HCT116 (cell line): ENCODE measurements around the gene TNFSF12. TPM values are rescaled to one million over a fixed set of nuclear protein-coding genes. Genes with fewer than 3 reads are reported as not detected.

ENCODE experiments used
- EGR1 ChIP-seq: IDR thresholded peaks from 2 replicates; pipeline ENCODE4 v1.6.1; 2012; ENCODE audit warnings: low read depth
- ELF1 ChIP-seq: IDR thresholded peaks from 2 replicates; pipeline ENCODE4 v1.6.1; 2012; ENCODE audit warnings: low read depth, borderline replicate concordance
- EZH2 ChIP-seq: fragments of 200-600 bp; sonication (generic); IDR thresholded peaks from 2 replicates; pipeline ENCODE4 v1.6.1; 2017; ENCODE audit warnings: antibody characterized with exemption, mixed run types
- EZH2phosphoT487 ChIP-seq: fragments of 200-600 bp; IDR thresholded peaks from 2 replicates; pipeline ENCODE4 v1.6.1; 2018; ENCODE audit warnings: antibody characterized with exemption, borderline replicate concordance
- FOSL1 ChIP-seq: IDR thresholded peaks from 2 replicates; pipeline ENCODE4 v1.6.1; 2012; ENCODE audit warnings: low read depth
- JUND ChIP-seq: IDR thresholded peaks from 2 replicates; pipeline ENCODE4 v1.6.1; 2012
- POLR2A ChIP-seq: IDR thresholded peaks from 2 replicates; pipeline ENCODE4 v1.7.0; 2011; ENCODE audit warnings: borderline replicate concordance; ENCODE audit not compliant: insufficient read depth, insufficient read length; ENCODE audit errors: extremely low read depth
- POLR2AphosphoS5 ChIP-seq: IDR thresholded peaks from 2 replicates; pipeline ENCODE4 v1.6.1; 2011; ENCODE audit warnings: mild to moderate bottlenecking, low read depth, low read length, moderate library complexity
- RAD21 ChIP-seq: IDR thresholded peaks from 2 replicates; pipeline ENCODE4 v1.6.1; 2012; ENCODE audit warnings: low read depth, mild to moderate bottlenecking
- total RNA-seq: library from RNA; stranded (reverse); gene quantifications from one replicate; pipeline ENCODE4 v1.2.1, GENCODE V29; 2021; ENCODE audit not compliant: unreplicated experiment
- TF ChIP-seq, protein P1 (sequence below): IDR thresholded peaks from 2 replicates; pipeline ENCODE4 v1.6.1; 2012; ENCODE audit warnings: low read depth
- TF ChIP-seq, protein P2 (sequence below), 3 experiments: fragments of 200-600 bp in 1 of 3; sonication (generic) in 1 of 3; IDR thresholded peaks in 2 of 3; conservative IDR thresholded peaks in 1 of 3; 2 replicates each; pipeline ENCODE4 v1.5.1; 2012 to 2017; ENCODE audit warnings: low read depth in 2 of 3, low read length in 2 of 3, antibody characterized with exemption in 1 of 3, borderline replicate concordance in 1 of 3, control low read depth in 1 of 3, mild to moderate bottlenecking in 1 of 3, mixed read lengths in 1 of 3, mixed run types in 1 of 3, moderate library complexity in 1 of 3; ENCODE audit not compliant: insufficient read depth in 1 of 3
- TF ChIP-seq, protein P3 (sequence below): IDR thresholded peaks from 2 replicates; pipeline ENCODE4 v1.6.1; 2012

The TNFSF12 gene
- total RNA-seq, 1 experiment from 2014 or later: 12.3 TPM

DNA sequence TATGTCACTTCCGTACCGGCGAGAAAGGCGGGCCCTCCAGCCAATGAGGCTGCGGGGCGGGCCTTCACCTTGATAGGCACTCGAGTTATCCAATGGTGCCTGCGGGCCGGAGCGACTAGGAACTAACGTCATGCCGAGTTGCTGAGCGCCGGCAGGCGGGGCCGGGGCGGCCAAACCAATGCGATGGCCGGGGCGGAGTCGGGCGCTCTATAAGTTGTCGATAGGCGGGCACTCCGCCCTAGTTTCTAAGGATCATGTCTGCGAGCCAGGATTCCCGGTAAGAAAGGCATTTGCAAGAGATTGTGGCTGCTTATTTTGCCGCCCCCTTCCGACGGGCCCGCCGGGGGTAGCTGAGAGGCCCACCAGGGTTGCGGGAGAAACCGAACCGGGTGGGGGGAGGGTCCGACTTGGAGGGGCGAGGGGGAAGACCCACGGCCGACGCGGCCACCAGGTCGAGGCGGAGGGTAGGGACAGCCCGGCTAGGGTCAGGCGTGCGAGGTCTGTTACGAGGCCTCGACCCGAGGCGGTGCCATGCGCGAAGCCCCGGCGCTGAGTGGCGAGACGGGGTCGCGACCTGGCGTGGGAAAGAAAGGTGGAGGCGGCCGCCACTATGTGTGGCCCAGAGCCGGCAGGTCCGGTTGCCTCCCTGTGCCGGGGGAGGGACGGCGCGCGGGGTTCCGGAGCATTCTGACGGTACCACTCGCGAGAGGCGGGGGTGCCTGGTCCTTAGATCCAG is 23.9 kb downstream of the TNFSF12 start (continued):
- TF ChIP-seq, protein P1, sequence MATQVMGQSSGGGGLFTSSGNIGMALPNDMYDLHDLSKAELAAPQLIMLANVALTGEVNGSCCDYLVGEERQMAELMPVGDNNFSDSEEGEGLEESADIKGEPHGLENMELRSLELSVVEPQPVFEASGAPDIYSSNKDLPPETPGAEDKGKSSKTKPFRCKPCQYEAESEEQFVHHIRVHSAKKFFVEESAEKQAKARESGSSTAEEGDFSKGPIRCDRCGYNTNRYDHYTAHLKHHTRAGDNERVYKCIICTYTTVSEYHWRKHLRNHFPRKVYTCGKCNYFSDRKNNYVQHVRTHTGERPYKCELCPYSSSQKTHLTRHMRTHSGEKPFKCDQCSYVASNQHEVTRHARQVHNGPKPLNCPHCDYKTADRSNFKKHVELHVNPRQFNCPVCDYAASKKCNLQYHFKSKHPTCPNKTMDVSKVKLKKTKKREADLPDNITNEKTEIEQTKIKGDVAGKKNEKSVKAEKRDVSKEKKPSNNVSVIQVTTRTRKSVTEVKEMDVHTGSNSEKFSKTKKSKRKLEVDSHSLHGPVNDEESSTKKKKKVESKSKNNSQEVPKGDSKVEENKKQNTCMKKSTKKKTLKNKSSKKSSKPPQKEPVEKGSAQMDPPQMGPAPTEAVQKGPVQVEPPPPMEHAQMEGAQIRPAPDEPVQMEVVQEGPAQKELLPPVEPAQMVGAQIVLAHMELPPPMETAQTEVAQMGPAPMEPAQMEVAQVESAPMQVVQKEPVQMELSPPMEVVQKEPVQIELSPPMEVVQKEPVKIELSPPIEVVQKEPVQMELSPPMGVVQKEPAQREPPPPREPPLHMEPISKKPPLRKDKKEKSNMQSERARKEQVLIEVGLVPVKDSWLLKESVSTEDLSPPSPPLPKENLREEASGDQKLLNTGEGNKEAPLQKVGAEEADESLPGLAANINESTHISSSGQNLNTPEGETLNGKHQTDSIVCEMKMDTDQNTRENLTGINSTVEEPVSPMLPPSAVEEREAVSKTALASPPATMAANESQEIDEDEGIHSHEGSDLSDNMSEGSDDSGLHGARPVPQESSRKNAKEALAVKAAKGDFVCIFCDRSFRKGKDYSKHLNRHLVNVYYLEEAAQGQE: no peak
- TF ChIP-seq FOSL1: no peak
- TF ChIP-seq, protein P2, sequence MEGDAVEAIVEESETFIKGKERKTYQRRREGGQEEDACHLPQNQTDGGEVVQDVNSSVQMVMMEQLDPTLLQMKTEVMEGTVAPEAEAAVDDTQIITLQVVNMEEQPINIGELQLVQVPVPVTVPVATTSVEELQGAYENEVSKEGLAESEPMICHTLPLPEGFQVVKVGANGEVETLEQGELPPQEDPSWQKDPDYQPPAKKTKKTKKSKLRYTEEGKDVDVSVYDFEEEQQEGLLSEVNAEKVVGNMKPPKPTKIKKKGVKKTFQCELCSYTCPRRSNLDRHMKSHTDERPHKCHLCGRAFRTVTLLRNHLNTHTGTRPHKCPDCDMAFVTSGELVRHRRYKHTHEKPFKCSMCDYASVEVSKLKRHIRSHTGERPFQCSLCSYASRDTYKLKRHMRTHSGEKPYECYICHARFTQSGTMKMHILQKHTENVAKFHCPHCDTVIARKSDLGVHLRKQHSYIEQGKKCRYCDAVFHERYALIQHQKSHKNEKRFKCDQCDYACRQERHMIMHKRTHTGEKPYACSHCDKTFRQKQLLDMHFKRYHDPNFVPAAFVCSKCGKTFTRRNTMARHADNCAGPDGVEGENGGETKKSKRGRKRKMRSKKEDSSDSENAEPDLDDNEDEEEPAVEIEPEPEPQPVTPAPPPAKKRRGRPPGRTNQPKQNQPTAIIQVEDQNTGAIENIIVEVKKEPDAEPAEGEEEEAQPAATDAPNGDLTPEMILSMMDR (IDR thresholded peaks at IDR 0.05 in 2 of 3, conservative IDR thresholded peaks at IDR 0.05 in 1 of 3; ENCODE audit: borderline replicate concordance in 1 of 3, insufficient read depth in 1 of 3, low read depth in 2 of 3, low read length in 2 of 3): no peak
- peak; percentile 99 for TF ChIP-seq POLR2AphosphoS5
- TF ChIP-seq RAD21: no peak
- TF ChIP-seq, protein P3, sequence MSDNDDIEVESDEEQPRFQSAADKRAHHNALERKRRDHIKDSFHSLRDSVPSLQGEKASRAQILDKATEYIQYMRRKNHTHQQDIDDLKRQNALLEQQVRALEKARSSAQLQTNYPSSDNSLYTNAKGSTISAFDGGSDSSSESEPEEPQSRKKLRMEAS: no peak
- TF ChIP-seq EGR1: peak; percentile 14; the same call in 1 of the 2 replicates
- TF ChIP-seq ELF1: no peak
- TF ChIP-seq EZH2phosphoT487: no peak
- TF ChIP-seq POLR2A: peak; percentile 99
- TF ChIP-seq EZH2: no peak
- TF ChIP-seq JUND: 0 out of 2 replicates have a peak, but pooled peaks have one; percentile 43
